ENCODE measurements around the gene GPR146. TPM values are rescaled to one million over a fixed set of nuclear protein-coding genes. Genes with fewer than 3 reads are reported as not detected.
"Not testable (repeated sequence)": the region's sequence is repeated elsewhere in the genome, so short reads cannot be mapped to it uniquely, and the experiment has no call there.

Gene GPR146
- total RNA-seq, 2 experiments from 2014 or later, result 9.9 to 13.7 TPM

GRCh38 chr7:1070544-1071011 lies 26.2 kb downstream of the GPR146 start:
- Mint-ChIP-seq H3K36me3 (ENCODE audit: low read depth) (no peaks in the 10 kb centered on the region), H3K4me1 (ENCODE audit: low read depth) (peaks cover 2% of the 10 kb centered on the region), H3K27ac (no peak overlapping the region), H3K27me3 (no peaks in the 10 kb centered on the region), H3K9me3 (no peaks in the 10 kb centered on the region), H3K4me3 (no peak overlapping the region)
- H3K27ac ChIP-seq (ENCODE audit: low read depth in 1 of 2, low read length in 2 of 2), result no peak overlapping the region
- ChIA-PET POLR2A (interaction anchor here (1.0 kb wide), 1 partner anchor 16 kb away, joined by 3 read pairs; no protein-coding TSS in a partner anchor), CTCF (no interaction called here)
- ATAC-seq (ENCODE audit: poor library complexity) (no peak), DNase-seq (no peak)
- no peaks in the 10 kb centered on the region for H3K36me3 ChIP-seq (ENCODE audit: insufficient read depth, low read length)
- peaks cover 9% of the 10 kb centered on the region for H3K4me1 ChIP-seq (ENCODE audit: insufficient read depth, low read length)
- peaks cover 0 to 4% of the 10 kb centered on the region in 2 experiments for H3K27me3 ChIP-seq (ENCODE audit: control insufficient read depth in 1 of 2, insufficient read depth in 2 of 2, low read length in 2 of 2)
- TF ChIP-seq, protein P1, sequence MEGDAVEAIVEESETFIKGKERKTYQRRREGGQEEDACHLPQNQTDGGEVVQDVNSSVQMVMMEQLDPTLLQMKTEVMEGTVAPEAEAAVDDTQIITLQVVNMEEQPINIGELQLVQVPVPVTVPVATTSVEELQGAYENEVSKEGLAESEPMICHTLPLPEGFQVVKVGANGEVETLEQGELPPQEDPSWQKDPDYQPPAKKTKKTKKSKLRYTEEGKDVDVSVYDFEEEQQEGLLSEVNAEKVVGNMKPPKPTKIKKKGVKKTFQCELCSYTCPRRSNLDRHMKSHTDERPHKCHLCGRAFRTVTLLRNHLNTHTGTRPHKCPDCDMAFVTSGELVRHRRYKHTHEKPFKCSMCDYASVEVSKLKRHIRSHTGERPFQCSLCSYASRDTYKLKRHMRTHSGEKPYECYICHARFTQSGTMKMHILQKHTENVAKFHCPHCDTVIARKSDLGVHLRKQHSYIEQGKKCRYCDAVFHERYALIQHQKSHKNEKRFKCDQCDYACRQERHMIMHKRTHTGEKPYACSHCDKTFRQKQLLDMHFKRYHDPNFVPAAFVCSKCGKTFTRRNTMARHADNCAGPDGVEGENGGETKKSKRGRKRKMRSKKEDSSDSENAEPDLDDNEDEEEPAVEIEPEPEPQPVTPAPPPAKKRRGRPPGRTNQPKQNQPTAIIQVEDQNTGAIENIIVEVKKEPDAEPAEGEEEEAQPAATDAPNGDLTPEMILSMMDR (IDR thresholded peaks at IDR 0.05), result no peak
- intact Hi-C loops (cut with DNase I, micrococcal nuclease), result no loop called here
- H3K9me3 ChIP-seq (ENCODE audit: control insufficient read depth in 1 of 2, insufficient read depth in 1 of 2, low read length in 2 of 2), result peaks cover 0 to 8% of the 10 kb centered on the region in 2 experiments
- no peak overlapping the region for H3K4me3 ChIP-seq (ENCODE audit: low read length)

DNA sequence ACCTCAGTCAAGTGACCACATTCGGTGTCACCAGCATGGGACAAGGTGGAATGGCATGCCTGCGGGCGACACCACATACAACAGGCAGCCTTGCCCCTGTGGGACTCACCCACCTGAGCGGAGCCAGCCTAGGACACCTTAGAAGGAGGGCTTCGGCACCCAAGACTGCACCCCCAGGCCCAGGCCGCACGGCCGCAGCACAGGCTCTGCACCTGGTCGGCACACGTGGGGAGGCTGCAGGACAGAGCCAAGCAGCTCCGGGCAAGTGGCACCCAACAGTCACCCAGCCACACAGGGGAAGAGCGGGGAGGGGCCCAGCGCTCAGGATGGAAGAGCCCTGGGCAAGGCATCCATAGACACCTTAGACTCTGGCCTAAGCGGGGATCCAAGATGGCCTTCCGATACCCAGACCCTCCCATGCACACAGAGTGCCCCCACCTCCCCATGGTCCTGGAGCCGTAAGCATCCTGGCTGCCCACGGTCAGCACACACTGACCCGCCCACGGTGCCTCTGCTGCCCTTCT lies 27.4 kb downstream of the GPR146 start:
- Histone ChIP-seq H3K9me3 (ENCODE audit: control insufficient read depth in 1 of 2, insufficient read depth in 1 of 2, low read length in 2 of 2) (peaks cover 0 to 8% of the 10 kb centered on the region in 2 experiments), H3K4me1 (ENCODE audit: insufficient read depth, low read length) (no peaks in the 10 kb centered on the region), H3K27ac (ENCODE audit: low read depth in 1 of 2, low read length in 2 of 2) (no peak overlapping the region), H3K27me3 (ENCODE audit: control insufficient read depth in 1 of 2, insufficient read depth in 2 of 2, low read length in 2 of 2) (no peaks in the 10 kb centered on the region), H3K36me3 (ENCODE audit: insufficient read depth, low read length) (no peaks in the 10 kb centered on the region), H3K4me3 (ENCODE audit: low read length) (no peak overlapping the region)
- H3K36me3 Mint-ChIP-seq (ENCODE audit: low read depth), result no peaks in the 10 kb centered on the region
- ATAC-seq (ENCODE audit: poor library complexity) (no peak), DNase-seq (no peak)
- H3K27me3 Mint-ChIP-seq, result no peaks in the 10 kb centered on the region
- CTCF ChIA-PET, result no interaction called here
- no peaks in the 10 kb centered on the region for H3K9me3 Mint-ChIP-seq
- POLR2A ChIA-PET, result interaction anchor here (1.0 kb wide), 1 partner anchor 14 kb away, joined by 3 read pairs; no protein-coding TSS in a partner anchor
- intact Hi-C loops (cut with DNase I, micrococcal nuclease), result no loop called here
- H3K4me3 Mint-ChIP-seq, result no peak overlapping the region
- no peaks in the 10 kb centered on the region for H3K4me1 Mint-ChIP-seq (ENCODE audit: low read depth)
- H3K27ac Mint-ChIP-seq, result no peak overlapping the region
- TF ChIP-seq, protein P1 (IDR thresholded peaks at IDR 0.05), result no peak

GRCh38 chr7:1073142-1073977 lies 29.0 kb downstream of the GPR146 start:
- intact Hi-C loops (cut with DNase I, micrococcal nuclease), result no loop called here
- Histone ChIP-seq H3K36me3 (ENCODE audit: insufficient read depth, low read length) (no peaks in the 10 kb centered on the region), H3K4me1 (ENCODE audit: insufficient read depth, low read length) (no peaks in the 10 kb centered on the region), H3K27ac (ENCODE audit: low read depth in 1 of 2, low read length in 2 of 2) (no peak overlapping the region), H3K27me3 (ENCODE audit: control insufficient read depth in 1 of 2, insufficient read depth in 2 of 2, low read length in 2 of 2) (no peaks in the 10 kb centered on the region), H3K9me3 (ENCODE audit: control insufficient read depth in 1 of 2, insufficient read depth in 1 of 2, low read length in 2 of 2) (peaks cover 0 to 8% of the 10 kb centered on the region in 2 experiments), H3K4me3 (ENCODE audit: low read length) (no peak overlapping the region)
- no peaks in the 10 kb centered on the region for H3K9me3 Mint-ChIP-seq
- H3K27me3 Mint-ChIP-seq, result no peaks in the 10 kb centered on the region
- H3K27ac Mint-ChIP-seq, result no peak overlapping the region
- TF ChIP-seq, protein P1 (IDR thresholded peaks at IDR 0.05), result no peak
- H3K4me1 Mint-ChIP-seq (ENCODE audit: low read depth), result no peaks in the 10 kb centered on the region
- POLR2A ChIA-PET, result no interaction called here
- H3K36me3 Mint-ChIP-seq (ENCODE audit: low read depth), result no peaks in the 10 kb centered on the region
- ATAC-seq (ENCODE audit: poor library complexity), result no peak
- CTCF ChIA-PET, result interaction anchor here (1.0 kb wide), 1 partner anchor 80 kb away, joined by 6 read pairs; no protein-coding TSS in a partner anchor
- no peak for DNase-seq
- H3K4me3 Mint-ChIP-seq, result no peak overlapping the region

GRCh38 chr7:1074018-1074417 lies 29.7 kb downstream of the GPR146 start:
- ATAC-seq (ENCODE audit: poor library complexity); H3K27ac Mint-ChIP-seq; H3K4me3 ChIP-seq (ENCODE audit: low read length); POLR2A ChIA-PET; H3K36me3 ChIP-seq (ENCODE audit: insufficient read depth, low read length); H3K4me1 ChIP-seq (ENCODE audit: insufficient read depth, low read length); H3K4me3 Mint-ChIP-seq; H3K4me1 Mint-ChIP-seq (ENCODE audit: low read depth); H3K36me3 Mint-ChIP-seq (ENCODE audit: low read depth); H3K27ac ChIP-seq (ENCODE audit: low read depth in 1 of 2, low read length in 2 of 2); H3K9me3 Mint-ChIP-seq; DNase-seq; H3K27me3 Mint-ChIP-seq; H3K27me3 ChIP-seq (ENCODE audit: control insufficient read depth in 1 of 2, insufficient read depth in 2 of 2, low read length in 2 of 2); CTCF ChIA-PET; H3K9me3 ChIP-seq (ENCODE audit: control insufficient read depth in 1 of 2, insufficient read depth in 1 of 2, low read length in 2 of 2); intact Hi-C loops (cut with DNase I, micrococcal nuclease): not testable (repeated sequence)

Data from CD4-positive, alpha-beta T cell (primary cell).